ENCODE results near the gene DEXI. TPM values are rescaled to one million over a fixed set of nuclear protein-coding genes. Genes with fewer than 3 reads are reported as not detected.

The DEXI gene
- total RNA-seq, 1 experiment from 2014 or later = 43.2 TPM

DNA sequence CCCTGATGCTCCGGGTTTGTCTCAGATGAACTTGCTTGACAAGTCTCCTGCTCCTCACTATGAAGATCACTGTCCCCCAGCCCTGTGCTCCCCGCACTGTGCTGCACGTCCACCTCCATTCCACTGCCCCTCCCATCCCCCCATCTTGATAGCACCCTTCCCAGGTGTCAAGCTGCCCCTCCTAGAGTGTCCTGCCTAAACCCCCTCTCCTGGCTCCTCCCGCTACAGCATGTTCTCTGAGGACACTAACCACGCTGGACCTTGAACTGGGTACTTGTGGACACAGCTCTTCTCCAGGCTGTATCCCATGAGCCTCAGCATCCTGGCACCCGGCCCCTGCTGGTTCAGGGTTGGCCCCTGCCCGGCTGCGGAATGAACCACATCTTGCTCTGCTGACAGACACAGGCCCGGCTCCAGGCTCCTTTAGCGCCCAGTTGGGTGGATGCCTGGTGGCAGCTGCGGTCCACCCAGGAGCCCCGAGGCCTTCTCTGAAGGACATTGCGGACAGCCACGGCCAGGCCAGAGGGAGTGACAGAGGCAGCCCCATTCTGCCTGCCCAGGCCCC is 18.5 kb downstream of the DEXI start:
- H3K27me3 ChIP-seq (ENCODE audit: low read length) = no peaks in the 10 kb centered on the region
- no peaks in the 10 kb centered on the region for H3F3A ChIP-seq (ENCODE audit: low read length, unreplicated experiment)
- POLR2A ChIA-PET (ENCODE audit: unreplicated experiment) = no interaction called here
- no peak overlapping the region for H3K4me3 ChIP-seq (ENCODE audit: low read length)
- no peaks in the 10 kb centered on the region for H4K20me1 ChIP-seq (ENCODE audit: low read length)
- H3K4me1 ChIP-seq (ENCODE audit: insufficient read depth, low read length) = no peaks in the 10 kb centered on the region
- DNase-seq = no peak
- H3K9me3 ChIP-seq (ENCODE audit: low read length) = no peaks in the 10 kb centered on the region
- intact Hi-C loops (cut with micrococcal nuclease) = no loop called here
- no peak for ATAC-seq
- no peaks in the 10 kb centered on the region for H3K36me3 ChIP-seq (ENCODE audit: low read depth, low read length)
- no peak overlapping the region for H3K4me2 ChIP-seq (ENCODE audit: low read length)
- no peak overlapping the region for H3K9ac ChIP-seq (ENCODE audit: low read length)
- H3K9me2 ChIP-seq (replicated peaks; ENCODE audit: low read length) = no peaks in the 10 kb centered on the region
- TF ChIP-seq, protein P1, sequence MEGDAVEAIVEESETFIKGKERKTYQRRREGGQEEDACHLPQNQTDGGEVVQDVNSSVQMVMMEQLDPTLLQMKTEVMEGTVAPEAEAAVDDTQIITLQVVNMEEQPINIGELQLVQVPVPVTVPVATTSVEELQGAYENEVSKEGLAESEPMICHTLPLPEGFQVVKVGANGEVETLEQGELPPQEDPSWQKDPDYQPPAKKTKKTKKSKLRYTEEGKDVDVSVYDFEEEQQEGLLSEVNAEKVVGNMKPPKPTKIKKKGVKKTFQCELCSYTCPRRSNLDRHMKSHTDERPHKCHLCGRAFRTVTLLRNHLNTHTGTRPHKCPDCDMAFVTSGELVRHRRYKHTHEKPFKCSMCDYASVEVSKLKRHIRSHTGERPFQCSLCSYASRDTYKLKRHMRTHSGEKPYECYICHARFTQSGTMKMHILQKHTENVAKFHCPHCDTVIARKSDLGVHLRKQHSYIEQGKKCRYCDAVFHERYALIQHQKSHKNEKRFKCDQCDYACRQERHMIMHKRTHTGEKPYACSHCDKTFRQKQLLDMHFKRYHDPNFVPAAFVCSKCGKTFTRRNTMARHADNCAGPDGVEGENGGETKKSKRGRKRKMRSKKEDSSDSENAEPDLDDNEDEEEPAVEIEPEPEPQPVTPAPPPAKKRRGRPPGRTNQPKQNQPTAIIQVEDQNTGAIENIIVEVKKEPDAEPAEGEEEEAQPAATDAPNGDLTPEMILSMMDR (conservative IDR thresholded peaks at IDR 0.05; ENCODE audit: low read depth, low read length) = no peak
- TF ChIP-seq EZH2 (IDR thresholded peaks at IDR 0.05; ENCODE audit: low read length, unreplicated experiment) = no peak
- no peak for TF ChIP-seq EZH2phosphoT487 (IDR thresholded peaks at IDR 0.05; ENCODE audit: borderline replicate concordance, low read length)
- H3K27ac ChIP-seq (ENCODE audit: low read length) = no peak overlapping the region
- BruUV-seq (replicated peaks) = no TSS peak
- no peaks in the 10 kb centered on the region for H3K79me2 ChIP-seq (ENCODE audit: low read length)
- H2AFZ ChIP-seq (ENCODE audit: low read length) = no peak overlapping the region
- CTCF ChIA-PET = no interaction called here

DNA sequence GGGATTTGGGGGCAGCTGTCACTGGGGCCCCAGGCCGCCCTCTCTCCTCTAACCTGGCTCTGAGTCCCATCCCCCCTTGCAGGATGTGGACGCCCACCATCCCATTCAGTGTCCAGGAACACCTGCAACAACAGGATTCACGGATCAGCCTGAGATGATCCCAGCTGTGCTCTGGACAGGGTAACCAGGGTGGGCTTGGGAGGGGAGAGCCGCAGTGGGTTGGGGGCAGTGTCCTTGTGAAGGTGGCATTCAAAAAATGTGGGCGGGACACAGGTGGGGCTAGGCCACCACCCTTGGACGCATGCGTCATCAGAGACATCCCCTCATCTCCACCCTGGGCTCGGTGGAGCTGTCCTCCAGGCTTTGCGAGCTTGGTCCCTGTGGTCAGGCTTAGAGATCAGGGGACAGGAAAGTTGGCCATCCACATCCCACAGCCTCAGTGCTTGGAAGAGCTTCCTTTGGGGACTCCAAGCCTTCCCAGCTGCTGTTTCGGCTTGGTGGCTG is 19.1 kb downstream of the DEXI start:
- no peaks in the 10 kb centered on the region for H4K20me1 ChIP-seq (ENCODE audit: low read length)
- TF ChIP-seq EZH2phosphoT487 (IDR thresholded peaks at IDR 0.05; ENCODE audit: borderline replicate concordance, low read length) (no peak), EZH2 (IDR thresholded peaks at IDR 0.05; ENCODE audit: low read length, unreplicated experiment) (no peak)
- TF ChIP-seq, protein P1 (conservative IDR thresholded peaks at IDR 0.05; ENCODE audit: low read depth, low read length) = no peak
- no peaks in the 10 kb centered on the region for H3K36me3 ChIP-seq (ENCODE audit: low read depth, low read length)
- H3K9me3 ChIP-seq (ENCODE audit: low read length) = no peaks in the 10 kb centered on the region
- H2AFZ ChIP-seq (ENCODE audit: low read length) = no peak overlapping the region
- no peaks in the 10 kb centered on the region for H3K9me2 ChIP-seq (replicated peaks; ENCODE audit: low read length)
- ChIA-PET CTCF (no interaction called here), POLR2A (ENCODE audit: unreplicated experiment) (no interaction called here)
- H3K4me3 ChIP-seq (ENCODE audit: low read length) = no peak overlapping the region
- no peak overlapping the region for H3K27ac ChIP-seq (ENCODE audit: low read length)
- no peak overlapping the region for H3K9ac ChIP-seq (ENCODE audit: low read length)
- no peaks in the 10 kb centered on the region for H3K4me1 ChIP-seq (ENCODE audit: insufficient read depth, low read length)
- no peaks in the 10 kb centered on the region for H3K79me2 ChIP-seq (ENCODE audit: low read length)
- ATAC-seq (no peak), DNase-seq (no peak)
- no peaks in the 10 kb centered on the region for H3K27me3 ChIP-seq (ENCODE audit: low read length)
- BruUV-seq (replicated peaks) = no TSS peak
- H3F3A ChIP-seq (ENCODE audit: low read length, unreplicated experiment) = no peaks in the 10 kb centered on the region
- H3K4me2 ChIP-seq (ENCODE audit: low read length) = no peak overlapping the region
- intact Hi-C loops (cut with micrococcal nuclease) = no loop called here

DNA sequence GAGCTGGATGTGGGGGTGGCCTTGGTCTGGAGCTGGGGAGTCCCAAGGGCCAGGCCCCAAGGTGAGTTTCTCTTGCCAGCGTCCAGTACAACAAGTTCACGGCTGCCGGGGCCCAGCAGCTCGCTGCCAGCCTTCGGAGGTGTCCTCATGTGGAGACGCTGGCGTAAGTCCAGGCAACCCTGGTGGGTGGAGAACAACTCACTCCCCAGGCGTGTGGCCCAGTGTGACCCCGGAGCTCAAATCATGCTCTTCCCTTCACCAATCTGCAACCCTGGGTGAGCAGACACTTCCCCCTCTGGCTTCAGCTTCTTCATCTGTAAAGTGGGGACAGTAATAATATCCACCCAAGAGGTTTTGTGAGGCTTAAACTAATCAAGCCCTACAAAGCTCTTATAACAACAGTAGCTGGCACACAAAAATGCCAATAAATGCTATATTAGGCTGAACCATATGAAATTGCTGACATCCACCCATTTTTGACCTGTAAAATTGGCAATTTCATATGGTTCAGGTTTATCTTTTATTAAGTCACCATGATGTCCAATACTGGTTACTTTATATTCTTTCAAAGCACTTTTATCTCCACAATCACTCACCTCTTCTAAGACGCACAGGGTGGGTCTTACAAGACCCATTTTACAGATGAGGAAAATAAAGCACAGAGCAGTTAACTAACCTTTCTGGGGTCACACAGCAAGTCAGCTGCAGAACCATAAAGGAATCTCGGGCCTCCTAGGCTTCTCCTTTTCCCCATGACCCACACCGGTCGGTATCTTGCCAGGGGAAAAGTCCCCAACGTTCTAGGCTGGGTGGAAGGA is 19.7 kb downstream of the DEXI start:
- Histone ChIP-seq H2AFZ (ENCODE audit: low read length) (no peak overlapping the region), H4K20me1 (ENCODE audit: low read length) (no peaks in the 10 kb centered on the region), H3K4me3 (ENCODE audit: low read length) (no peak overlapping the region), H3K4me2 (ENCODE audit: low read length) (no peak overlapping the region), H3K9ac (ENCODE audit: low read length) (no peak overlapping the region), H3K4me1 (ENCODE audit: insufficient read depth, low read length) (no peaks in the 10 kb centered on the region), H3K79me2 (ENCODE audit: low read length) (no peaks in the 10 kb centered on the region), H3F3A (ENCODE audit: low read length, unreplicated experiment) (no peaks in the 10 kb centered on the region), H3K36me3 (ENCODE audit: low read depth, low read length) (no peaks in the 10 kb centered on the region), H3K27me3 (ENCODE audit: low read length) (no peaks in the 10 kb centered on the region), H3K9me2 (replicated peaks; ENCODE audit: low read length) (no peaks in the 10 kb centered on the region), H3K9me3 (ENCODE audit: low read length) (no peaks in the 10 kb centered on the region), H3K27ac (ENCODE audit: low read length) (no peak overlapping the region)
- TF ChIP-seq EZH2phosphoT487 (IDR thresholded peaks at IDR 0.05; ENCODE audit: borderline replicate concordance, low read length) (no peak), EZH2 (IDR thresholded peaks at IDR 0.05; ENCODE audit: low read length, unreplicated experiment) (no peak)
- TF ChIP-seq, protein P1 (conservative IDR thresholded peaks at IDR 0.05; ENCODE audit: low read depth, low read length) = no peak
- ChIA-PET POLR2A (ENCODE audit: unreplicated experiment) (no interaction called here), CTCF (no interaction called here)
- DNase-seq = no peak
- intact Hi-C loops (cut with micrococcal nuclease) = no loop called here
- no peak for ATAC-seq
- no TSS peak for BruUV-seq (replicated peaks)

Measured in PC-3 (cell line).